NAMALWA (cell line): ENCODE data around the gene ERBB3.

Experiments used
- DNase-seq: peaks from one replicate; pipeline ENCODE4 v3.0.0-alpha.2; 2015; ENCODE audit warnings: low spot score

The ERBB3 gene

DNA sequence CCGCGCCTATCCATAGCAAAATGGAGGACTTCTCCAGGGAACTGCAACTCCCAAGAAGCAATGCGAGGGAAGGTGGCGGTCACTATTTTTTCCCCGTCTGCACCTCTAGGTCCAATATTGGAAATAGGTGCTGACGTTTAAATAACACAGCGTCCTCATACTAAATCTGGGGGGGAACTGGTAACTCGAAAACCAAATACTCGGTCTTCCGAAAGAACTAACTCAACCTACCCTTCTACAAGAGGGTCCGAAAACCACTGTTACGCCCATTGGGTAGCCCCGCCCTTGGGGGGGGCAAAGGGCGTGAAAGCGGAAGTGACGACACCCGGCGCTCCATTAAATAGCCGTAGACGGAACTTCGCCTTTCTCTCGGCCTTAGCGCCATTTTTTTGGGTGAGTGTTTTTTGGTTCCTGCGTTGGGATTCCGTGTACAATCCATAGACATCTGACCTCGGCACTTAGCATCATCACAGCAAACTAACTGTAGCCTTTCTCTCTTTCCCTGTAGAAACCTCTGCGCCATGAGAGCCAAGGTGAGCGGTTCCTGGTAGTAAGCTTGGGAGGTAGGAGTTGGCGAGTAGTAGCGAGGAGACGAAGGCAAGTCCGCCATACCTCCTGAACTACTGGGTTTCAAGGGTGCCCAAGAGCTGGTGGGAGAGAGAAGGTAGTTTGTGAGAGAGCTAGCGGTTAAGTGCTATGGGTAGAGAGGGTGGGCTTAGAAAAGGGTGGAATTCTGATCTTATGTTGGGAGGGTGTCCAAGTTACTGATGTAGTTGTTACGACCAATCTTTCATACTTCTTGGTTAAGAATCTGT is 36.5 kb downstream of the ERBB3 start, which contains the start of gene RPL41:
Gene RPL41 (plus strand): TSS at position 367 of the 815 bp plus-strand sequence.
- peak; percentile 97 for DNase-seq

DNA sequence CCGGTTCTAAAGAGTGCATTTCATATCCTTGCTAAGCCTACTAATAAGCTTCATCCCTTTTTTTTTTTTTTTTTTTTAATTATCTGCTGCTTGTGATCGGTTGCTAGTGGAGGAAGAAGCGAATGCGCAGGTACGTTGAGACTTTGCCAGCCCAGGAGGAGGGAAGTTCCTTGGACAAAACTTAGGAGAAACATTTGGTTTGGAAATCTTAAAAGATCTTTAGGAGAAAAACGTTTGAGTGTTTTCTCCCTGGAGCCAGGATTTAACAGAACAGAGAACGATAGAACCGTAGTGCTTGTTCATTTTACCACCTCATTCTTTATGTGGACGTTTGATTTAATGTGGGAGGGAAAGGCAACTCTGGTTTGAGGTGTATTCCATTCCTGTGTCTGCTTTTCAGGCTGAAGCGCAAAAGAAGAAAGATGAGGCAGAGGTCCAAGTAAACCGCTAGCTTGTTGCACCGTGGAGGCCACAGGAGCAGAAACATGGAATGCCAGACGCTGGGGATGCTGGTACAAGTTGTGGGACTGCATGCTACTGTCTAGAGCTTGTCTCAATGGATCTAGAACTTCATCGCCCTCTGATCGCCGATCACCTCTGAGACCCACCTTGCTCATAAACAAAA is 37.2 kb downstream of the ERBB3 start:
- peak; percentile 52 for DNase-seq

DNA sequence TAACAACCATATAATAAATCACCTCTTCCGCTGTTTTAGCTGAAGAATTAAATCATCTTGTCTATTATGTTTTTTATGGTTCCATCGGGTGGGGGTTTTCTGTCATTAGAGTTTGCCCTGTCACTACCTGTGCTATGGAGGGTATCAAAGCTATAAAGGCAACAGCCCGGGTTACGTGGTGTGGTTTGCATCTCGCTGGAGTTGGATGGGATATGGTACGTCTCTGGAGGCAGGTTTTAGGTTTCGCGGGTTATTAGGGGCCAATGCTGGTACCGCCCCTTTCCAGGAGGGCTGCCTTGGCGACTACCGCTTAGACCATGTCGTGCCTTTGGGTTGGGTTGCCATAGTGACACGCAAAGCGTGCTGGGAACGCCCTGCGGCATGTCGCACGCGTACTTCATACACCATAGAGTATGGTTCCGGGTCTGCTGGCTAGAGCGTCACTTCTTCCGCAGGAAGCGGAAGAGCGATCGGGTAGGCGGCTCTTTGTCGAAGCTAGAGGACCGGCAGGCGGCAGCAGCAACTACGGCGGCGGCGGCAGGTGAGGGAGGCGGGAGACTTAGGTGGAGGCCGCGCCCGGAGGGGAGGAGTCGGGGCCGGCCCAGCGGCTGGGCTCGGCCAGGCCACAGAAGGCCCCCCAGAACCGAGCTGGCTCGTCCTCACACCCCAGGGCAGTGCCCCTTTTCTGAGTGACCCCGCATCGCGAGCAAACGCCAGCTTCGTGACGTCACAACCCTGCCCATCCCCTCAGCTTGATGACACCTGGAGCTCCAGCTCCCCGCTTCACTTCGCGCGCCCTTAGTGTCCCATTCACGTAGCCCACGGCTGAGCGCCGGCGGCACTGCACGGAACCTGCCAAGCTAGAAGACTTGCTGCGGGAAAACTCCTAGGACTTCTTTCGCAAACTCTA is 38.1 kb downstream of the ERBB3 start, which contains the start of gene ZC3H10:
Gene ZC3H10 (plus strand): TSS at position 489 of the 910 bp plus-strand sequence. CDS start 2,297 bp downstream, outside the sequence.
- peak; percentile 100 for DNase-seq

DNA sequence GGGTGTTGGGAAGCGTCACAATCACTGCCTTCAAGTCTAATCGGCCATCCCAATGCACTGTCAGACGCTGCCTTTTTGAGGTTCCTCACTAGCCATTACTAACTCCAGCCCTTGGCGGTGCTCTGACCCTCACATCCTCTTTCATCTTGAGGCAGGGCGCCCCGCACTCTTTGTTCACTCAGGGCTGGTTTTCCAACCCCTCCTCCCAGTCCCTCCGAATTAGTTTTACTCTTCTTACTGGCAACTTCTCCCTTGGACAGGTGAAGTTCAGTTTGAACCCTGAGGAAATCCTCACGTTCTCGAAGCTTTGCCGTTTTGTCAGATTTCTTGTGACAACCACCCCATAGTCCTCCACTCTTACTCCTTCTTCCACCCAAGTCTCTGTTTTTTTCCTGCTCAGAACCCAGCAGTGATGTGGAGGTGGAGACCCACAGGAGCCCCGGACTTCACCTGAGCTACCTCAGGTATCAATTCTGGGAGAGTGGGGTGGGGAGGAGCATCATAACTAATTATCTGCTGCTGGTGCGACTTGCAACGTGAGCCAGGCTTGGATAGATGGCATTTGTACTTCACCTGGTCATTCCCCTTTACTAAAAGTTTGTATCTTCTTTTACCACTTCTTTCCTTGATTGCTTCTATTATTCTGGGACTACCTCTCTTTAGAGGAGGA is 38.9 kb downstream of the ERBB3 start:
- no peak for DNase-seq

DNA sequence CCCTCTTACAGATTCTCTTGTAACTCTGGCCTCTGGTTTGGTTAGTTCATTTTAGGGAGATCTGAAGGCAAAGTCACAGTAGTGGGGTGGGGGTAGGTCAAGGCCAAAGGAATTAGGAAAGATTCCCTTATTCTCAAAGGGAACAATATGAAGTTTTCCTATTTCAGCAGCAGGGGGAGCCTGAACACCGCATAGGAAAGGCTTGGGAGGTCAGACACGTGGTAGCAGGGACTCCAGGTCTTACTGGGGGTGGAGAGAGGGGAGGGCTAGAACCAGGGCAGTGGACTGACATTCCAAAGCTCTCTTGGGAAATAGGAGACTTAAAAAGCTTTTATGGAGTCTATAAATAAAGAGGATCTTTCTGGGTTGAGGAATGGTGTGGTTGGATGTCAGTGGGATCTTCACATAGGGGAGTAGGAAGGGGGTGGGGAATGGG is 39.4 kb downstream of the ERBB3 start:
- peak; percentile 84 for DNase-seq

DNA sequence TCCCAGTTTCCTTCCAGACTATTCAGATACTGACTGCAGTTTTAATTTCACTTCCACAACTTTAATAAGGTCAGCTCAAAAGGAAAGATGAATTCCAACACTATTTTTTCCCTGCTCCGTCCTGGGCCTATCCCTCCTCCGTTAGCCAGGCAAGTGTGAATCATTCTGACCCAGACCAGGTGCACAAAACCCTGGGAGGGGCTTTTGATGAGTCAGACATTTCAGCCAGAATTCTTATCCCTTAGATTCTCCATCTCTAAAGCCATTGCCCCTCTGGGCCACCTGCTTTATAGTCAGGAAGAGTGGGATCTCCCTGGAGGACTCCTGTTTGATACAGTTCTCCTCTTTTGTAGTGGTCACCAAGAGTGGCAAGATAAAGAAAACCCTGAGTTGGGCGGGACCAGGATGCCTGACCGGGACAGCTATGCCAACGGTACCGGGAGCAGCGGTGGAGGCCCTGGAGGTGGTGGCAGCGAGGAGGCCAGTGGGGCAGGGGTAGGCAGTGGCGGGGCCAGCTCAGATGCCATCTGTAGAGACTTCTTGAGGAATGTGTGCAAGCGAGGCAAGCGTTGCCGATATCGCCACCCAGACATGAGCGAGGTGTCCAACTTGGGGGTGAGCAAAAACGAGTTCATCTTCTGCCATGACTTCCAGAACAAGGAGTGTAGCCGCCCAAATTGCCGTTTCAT is 40.3 kb downstream of the ERBB3 start:
- DNase-seq: no peak

DNA sequence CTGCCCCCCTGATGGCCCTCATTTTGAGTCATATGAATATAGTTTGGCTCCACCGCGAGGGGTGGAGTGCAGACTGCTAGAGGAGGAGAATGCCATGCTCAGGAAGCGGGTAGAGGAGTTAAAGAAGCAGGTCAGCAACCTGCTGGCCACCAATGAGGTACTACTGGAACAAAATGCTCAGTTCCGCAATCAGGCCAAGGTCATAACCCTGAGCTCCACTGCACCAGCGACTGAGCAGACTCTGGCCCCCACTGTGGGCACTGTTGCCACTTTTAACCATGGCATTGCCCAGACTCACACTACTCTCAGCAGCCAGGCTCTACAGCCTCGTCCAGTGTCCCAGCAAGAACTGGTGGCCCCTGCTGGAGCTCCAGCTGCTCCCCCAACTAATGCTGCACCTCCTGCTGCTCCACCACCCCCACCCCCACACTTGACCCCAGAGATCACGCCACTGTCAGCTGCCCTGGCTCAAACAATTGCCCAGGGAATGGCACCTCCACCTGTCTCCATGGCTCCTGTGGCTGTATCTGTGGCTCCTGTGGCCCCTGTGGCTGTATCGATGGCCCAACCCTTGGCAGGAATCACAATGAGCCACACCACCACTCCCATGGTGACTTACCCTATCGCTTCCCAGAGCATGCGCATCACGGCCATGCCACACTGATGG is 41.4 kb downstream of the ERBB3 start:
- DNase-seq: no peak

DNA sequence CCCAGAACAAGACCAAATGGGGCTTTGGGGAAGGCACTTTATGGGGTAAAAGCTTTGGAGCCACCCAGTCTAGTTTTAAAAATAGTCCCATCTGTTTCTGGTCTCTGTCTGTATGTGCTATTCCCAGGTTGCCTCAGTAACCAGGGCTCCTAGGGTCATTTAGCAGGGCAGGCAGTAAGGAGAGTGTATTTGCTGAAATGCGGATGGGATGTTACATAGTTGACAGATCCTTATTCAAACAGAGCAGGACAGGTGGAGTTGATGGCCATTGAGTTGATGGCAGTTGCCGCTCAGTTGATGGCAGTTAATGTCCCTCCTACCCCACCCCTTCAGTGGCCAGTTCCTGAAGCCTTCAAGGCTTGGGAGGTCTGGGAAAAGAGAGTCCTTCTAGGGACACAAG is 42.7 kb downstream of the ERBB3 start:
- no peak for DNase-seq

DNA sequence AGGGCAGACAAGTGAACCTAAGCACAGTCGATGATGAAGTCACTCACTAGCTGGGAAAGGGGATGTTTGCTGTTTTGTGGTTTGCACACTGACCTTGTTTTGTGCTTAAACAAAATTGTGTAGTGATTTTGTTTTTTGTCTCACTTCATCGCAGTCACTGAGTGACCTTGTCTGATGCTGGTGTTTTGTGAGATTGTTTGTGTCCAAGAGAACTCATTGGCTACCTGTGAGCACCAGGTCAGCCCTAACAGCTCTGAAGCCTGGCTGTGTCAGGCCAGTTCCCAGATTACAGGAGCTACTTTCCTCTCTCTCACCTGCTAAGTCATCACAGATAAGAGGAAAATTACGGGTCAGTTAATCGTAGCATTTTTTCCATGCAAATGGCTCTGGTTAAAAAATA is 44.2 kb downstream of the ERBB3 start:
- DNase-seq: no peak

DNA sequence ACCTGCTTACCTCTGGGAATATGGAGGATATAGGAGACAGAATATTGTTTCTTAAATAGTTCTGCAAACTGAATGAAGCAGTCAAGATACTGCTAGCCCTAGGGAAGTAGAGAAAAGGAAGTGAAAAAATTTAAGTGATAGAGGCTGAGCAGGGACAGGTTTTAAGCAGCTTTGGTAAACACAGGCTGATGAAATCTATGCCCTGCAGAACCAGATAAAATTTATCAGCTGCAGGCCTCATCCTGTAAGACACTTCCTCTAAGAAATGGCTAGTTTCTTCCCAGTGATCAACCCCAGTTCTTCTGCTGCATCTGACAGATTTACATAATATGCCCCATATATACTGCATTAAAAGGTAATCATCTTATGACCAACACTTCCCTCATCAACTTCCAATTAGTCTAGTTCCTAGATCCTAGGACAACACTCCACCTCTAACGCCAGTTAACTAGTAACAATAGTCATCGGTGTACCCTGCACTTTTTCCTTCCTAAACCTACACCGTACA is 46.8 kb downstream of the ERBB3 start:
- peak; percentile 80 for DNase-seq

DNA sequence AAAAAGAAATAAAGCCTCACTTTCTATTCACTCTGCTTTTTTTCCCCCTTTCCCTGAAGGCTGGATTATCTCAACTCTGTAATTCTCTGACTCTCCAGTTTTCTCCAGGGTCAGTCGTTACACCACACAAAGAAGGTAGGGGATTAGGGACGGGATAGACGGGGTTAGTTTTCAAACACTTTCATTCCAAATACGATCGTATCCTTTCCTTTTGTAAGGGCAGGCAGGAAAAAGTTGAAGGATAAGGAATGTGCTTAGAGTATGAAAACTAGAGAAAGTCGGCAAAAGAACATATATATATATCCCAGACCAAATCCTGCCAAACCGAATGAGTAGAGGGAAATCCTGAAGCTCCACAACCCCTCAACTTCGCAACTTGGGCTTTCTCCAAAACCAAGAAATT is 47.5 kb downstream of the ERBB3 start:
- no peak for DNase-seq

DNA sequence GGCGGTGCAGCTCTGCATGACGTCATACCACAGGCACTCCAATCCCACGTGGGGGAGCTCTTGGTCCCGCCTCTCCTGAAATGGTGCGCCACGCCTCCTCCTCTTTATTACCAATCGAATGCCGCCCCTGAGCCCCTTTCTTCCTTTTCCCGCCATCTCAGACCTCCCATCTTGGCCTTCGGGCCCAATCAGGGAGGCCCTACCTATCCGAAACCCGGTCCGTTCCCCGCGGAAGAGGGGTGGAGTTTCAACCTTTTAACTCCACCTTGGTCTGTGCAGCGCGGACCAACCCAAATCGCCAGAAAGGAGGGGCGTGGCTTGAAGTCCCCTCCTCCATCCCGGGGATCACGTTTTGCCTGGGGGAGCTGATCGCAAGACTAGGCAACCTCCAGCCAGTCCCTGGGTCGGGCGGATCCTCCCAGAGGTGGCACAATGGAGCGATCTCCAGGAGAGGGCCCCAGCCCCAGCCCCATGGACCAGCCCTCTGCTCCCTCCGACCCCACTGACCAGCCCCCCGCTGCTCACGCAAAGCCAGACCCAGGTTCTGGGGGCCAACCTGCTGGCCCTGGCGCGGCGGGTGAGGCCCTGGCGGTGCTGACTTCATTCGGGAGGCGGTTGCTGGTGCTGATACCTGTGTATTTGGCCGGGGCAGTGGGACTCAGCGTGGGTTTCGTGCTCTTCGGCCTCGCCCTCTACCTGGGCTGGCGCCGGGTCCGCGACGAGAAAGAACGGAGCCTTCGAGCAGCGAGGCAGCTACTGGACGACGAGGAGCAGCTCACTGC is 48.1 kb downstream of the ERBB3 start, which contains the start of gene ESYT1:
Gene ESYT1 (plus strand): TSS at position 380 of the 782 bp plus-strand sequence. CDS start 53 bp downstream, at position 433.
- peak; percentile 100 for DNase-seq

DNA sequence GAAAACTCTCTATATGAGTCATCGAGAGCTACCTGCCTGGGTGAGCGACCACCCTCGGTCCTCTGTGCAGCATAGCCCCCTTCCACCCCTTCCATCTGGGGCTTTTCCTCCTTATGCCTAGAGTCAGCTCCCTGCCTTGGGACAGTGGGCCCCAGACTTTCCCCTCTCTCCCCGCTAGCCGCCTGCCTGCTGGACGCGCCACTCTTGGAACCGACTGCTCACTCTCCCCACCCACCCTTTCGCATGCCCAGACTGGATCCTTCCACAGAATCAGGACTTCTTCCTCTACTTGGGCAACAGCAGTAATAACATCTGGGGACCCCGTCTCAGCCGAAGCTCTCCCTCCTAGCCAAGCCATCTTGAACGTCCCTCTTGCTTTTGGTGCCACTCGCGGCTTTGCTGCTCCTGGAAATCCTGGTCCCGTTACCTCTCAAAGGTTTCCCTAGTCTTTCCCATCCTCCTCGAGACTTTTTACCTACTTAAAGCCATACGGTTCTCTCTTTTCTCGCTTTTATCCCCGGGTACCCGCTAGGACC is 48.8 kb downstream of the ERBB3 start:
- DNase-seq: peak; percentile 36

DNA sequence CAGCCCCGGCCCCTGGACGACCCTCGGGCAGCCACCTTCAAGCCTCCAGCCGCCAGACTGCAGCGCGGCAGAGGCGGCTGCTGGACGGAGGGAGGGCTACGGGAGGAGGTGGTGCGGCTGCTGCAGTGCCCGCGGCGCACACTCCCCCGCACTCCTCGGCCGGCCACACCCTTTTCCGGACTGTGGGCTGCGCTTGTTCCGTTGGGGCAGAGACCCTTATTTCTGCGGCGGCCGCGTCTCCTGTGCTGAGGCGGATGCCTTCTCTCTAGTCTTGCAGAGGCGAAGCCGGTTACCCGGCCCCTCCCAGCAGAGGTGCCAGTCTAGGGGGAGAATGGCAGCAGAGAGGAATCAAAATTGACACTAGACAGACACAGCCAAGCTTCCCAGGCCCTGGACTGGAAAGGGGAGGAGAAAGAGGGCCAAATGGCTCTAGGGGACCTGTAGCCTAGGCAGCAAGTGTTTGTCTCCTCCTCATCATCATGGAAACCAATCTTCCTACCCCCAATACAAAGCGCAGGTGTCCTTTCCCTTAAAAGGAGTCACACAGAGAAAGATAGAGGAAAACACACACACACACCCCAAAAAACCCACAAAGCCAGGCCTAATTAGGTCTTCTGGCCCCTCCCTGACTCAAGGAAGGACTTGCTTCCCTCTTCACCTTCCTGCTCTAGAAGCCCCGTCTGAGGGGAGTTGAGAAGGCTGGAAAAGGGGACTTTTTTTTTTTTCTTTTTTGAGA is 49.4 kb downstream of the ERBB3 start:
- DNase-seq: peak; percentile 81

DNA sequence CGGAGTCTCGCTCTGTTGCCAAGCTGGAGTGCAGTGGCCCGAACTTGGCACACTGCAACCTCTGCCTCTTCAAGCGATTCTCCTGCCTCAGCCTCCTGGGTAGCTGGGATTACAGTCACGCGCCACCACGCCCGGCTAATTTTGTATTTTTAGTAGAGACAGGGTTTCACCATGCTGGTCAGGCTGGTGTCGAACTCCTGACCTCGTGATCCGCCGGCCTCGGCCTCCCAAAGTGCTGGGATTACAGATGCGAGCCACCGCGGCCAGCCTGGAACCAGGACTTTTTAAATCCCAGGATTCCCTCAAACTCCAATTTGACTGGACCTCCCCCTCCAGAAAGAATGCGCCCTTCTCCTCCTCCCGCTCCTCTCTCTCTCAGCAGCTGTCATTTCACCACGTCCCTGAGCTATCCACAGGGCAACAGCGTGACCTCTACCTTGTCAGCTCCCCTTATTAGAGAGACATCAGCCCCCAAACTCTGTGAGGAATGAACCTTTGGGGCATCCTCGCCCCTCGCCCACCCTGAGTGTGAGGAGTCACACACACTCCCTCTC is 50.1 kb downstream of the ERBB3 start:
- DNase-seq: no peak

DNA sequence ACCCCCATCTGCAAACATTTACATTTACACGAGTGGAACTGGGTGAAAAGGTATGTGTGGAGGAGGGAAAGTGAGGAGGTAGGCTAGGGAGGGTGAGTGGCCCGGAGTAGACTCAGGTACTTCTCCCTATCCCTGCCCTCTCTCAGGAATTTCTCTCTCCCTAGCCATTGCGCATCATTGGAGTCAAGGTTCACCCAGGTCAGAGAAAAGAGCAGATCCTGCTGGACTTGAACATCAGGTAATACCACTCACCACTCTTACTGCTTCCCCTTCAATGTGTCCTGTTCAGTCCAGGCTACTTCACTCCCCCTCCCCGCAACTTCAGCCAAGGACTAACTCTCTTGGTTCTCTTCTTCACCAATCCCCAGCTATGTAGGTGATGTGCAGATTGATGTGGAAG is 50.9 kb downstream of the ERBB3 start:
- DNase-seq: no peak

DNA sequence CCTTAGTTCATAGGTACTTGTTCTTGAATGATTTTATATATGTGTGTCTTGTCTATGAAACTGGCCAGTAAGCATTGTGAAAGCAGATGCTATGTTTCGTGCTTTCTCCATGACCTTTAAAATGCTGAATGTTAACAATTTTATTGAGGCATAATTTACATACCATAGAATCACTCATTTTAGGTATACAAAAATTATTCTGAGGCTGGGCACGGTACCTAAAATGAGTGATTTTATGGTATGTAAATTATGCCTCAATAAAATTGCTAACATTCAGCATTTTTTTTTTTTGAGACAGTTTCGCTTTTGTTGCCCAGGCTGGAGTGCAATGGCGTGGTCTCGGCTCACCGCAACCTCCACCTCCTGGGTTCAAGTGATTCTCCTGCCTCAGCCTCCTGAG is 54.9 kb downstream of the ERBB3 start:
- DNase-seq: no peak
